Testis (tissue), 2 donors: Measurements from ENCODE around the gene ADSS1.

Experiments
- POLR2A ChIP-seq: fragments of 450-650 bp; IDR thresholded peaks from one replicate; pipeline ENCODE4 v1.6.1; 2017; ENCODE audit warnings: antibody characterized with exemption, mild to moderate bottlenecking, moderate library complexity
- TF ChIP-seq, protein P1 (sequence below), 3 experiments: fragments of 450-650 bp in 2 of 3; fragments of 200-600 bp in 1 of 3; sonication (generic) in 1 of 3; IDR thresholded peaks; one replicate each; pipeline ENCODE4 v1.5.1; 2016 to 2019; ENCODE audit warnings: antibody characterized with exemption in 3 of 3, mild to moderate bottlenecking in 2 of 3, moderate library complexity in 1 of 3

GRCh38 chr14:104677512-104678332 lies 46.3 kb upstream of the ADSS1 start:
- TF ChIP-seq, protein P1, sequence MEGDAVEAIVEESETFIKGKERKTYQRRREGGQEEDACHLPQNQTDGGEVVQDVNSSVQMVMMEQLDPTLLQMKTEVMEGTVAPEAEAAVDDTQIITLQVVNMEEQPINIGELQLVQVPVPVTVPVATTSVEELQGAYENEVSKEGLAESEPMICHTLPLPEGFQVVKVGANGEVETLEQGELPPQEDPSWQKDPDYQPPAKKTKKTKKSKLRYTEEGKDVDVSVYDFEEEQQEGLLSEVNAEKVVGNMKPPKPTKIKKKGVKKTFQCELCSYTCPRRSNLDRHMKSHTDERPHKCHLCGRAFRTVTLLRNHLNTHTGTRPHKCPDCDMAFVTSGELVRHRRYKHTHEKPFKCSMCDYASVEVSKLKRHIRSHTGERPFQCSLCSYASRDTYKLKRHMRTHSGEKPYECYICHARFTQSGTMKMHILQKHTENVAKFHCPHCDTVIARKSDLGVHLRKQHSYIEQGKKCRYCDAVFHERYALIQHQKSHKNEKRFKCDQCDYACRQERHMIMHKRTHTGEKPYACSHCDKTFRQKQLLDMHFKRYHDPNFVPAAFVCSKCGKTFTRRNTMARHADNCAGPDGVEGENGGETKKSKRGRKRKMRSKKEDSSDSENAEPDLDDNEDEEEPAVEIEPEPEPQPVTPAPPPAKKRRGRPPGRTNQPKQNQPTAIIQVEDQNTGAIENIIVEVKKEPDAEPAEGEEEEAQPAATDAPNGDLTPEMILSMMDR (IDR thresholded peaks at IDR 0.05) = no peak
- TF ChIP-seq POLR2A = no peak
